Measurements from ENCODE around the gene DIAPH1.
"Not testable (repeated sequence)": the region's sequence is repeated elsewhere in the genome, so short reads cannot be mapped to it uniquely, and the experiment has no call there.

The DIAPH1 gene

DNA sequence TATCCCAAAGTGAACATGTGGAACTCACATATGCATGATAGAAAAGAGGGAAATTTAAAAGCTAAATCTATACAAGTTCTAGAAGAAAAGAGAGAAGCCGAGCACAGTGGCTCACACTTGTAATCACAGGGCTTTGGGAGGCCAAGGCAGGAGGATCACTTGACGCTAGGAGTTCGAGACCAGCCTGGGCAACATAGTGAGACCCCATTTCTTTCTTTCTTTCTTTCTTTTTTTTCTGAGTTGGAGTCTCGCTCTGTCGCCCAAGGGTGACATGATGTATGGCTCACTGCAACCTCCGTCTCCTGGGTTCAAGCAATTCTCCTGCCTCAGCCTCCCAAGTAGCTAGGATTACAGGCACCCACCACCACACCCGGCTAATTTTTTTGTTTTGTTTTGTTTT is 8.9 kb downstream of the DIAPH1 start:
- DNase-seq (ENCODE audit: low spot score) = not testable (repeated sequence)

DNA sequence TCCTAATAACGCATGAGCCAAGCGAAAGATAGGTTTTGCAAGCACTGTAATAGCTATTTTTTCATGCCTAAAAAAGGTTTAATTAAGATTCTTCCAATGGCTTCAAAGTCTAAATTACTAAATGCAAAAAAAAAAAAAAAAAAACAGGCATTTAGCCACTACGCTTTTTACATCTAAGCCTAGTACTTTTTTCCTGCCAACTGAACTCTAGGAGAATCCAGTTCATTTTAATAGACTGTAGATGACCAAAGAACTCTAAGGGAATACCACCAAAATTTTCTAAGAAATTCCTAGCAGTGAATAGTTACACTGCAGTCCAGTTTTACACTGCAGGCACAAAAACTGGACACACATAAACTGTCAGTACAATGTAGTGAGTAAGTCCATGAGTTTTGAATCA is 9.8 kb downstream of the DIAPH1 start:
- DNase-seq (ENCODE audit: low spot score) = no peak

DNA sequence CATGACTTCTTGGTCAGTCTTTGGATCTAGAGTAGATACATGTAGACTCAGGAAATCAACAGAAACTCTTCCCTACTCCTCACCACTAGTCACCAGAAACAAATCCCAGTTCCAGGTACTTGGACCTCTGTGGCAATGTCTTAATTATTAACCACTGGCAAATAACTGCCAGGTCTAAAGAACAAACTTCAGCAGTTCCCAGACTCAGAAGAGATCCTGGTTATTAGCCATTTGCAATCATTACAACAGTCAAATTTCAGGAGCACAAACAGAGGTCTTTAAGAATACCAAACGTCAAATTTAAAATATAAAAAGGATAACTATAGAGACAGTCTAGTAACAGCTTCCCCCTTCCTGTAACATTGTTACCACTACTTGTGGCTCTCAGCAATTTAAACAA is 10.2 kb downstream of the DIAPH1 start:
- no peak for DNase-seq (ENCODE audit: low spot score)

DNA sequence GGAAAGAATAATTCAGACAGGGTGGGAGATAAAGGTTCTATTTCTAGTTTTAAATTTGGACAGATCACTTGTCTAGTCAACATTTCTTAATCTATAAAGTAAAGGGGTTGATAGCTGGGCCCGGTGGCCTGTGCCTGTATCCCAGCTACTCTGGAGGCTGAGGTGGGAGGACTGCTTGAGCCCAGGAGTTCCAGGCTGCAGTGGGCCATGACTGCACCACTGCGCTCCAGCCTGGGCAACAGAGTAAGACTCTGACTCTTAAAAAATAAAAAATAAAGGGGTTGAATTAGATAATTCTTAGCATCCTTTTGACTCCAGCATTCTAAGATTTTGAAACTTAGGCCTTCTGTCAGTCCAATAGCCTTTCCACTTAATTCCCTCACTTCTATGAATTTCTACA is 10.8 kb downstream of the DIAPH1 start:
- no peak for DNase-seq (ENCODE audit: low spot score)

DNA sequence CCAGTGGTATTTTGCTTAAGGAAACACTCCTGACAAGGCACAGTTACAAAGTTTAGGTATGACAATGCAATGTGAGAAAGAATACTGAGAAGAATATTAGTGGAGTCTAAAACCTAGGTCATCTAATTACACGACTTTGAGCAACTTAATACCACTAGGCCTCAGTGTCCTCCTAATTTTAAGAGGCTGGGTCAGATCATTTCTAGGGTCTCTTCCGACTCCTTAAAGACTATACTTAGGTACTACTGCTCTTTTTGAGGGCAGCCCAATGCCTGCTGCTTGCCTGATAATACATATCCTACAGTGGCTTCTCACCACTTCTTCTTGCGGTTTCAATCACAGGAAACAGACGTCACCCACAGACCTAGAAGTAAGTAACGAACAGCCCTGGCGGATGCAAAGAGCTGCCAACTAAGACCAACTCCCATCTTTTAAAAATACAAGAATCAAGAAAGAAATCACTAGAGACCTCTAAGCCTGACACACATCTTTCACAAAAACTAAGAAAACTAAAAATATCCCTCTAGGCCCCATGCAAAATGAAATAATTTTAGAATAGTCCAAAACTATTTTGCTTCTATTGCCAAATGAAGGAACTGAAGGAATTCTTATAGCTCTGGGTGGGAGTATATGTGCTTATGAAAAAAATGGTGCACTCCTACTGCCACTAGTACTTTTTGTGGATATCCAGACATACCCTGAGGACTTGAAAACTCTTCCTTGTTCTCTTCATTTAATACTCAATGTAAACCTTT is 13.1 kb downstream of the DIAPH1 start:
- peak; percentile 90 for DNase-seq (ENCODE audit: low spot score)

DNA sequence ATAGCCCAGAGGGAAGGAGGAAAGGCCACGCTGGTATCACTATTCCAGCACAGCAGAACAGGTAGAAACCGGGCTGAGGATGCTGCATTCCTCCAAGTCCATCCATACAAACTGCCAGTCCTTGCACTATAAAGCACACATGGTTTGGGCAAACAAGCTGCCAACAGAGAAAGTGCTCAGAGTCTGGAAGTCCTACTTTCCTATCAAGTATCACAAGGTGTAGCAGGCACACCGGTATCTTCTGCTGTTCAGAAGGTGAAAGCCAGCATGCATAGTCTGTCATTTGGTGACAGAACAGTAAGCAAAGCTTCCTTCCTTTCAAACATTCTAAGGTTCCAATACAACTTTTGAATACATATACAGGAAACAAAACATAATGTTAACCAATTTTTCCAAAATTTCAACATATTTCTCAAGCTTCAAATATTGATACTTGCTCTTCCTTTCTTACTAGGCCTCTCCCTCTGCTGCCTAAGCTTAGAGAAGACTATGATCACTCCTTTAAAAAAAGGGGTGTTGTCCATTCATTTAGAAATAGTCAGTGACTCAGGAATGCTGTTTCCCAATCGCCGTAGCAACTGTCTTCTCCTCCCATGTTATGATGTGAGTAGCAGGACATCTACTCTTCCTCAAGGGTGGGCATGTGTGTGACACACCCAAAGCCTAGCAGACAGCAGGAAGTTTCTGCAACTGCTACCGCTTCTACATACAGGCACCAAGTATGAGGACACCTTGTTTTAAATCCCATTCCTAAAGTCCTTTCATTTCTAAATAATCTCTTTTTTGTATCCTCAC is 14.7 kb downstream of the DIAPH1 start:
- DNase-seq (ENCODE audit: low spot score) = no peak

DNA sequence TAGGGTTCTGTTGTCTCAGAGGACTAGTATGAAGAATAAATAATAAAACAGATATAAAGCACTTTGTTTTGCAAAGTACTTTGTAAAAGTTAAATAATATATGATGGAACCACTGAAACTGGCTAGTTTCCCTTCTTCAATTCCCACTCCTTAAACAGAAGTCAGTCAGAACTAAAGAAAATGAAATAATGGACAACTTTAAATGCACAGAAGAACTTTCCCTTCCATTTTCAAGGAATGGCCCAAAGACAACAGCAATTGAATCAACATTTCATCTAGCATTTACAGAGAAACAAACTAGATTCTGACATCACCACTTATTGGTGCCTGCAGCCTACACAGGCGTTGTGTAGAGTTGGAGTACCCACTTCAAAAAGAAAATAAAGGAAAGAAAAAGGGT is 16.2 kb downstream of the DIAPH1 start:
- no peak for DNase-seq (ENCODE audit: low spot score)

DNA sequence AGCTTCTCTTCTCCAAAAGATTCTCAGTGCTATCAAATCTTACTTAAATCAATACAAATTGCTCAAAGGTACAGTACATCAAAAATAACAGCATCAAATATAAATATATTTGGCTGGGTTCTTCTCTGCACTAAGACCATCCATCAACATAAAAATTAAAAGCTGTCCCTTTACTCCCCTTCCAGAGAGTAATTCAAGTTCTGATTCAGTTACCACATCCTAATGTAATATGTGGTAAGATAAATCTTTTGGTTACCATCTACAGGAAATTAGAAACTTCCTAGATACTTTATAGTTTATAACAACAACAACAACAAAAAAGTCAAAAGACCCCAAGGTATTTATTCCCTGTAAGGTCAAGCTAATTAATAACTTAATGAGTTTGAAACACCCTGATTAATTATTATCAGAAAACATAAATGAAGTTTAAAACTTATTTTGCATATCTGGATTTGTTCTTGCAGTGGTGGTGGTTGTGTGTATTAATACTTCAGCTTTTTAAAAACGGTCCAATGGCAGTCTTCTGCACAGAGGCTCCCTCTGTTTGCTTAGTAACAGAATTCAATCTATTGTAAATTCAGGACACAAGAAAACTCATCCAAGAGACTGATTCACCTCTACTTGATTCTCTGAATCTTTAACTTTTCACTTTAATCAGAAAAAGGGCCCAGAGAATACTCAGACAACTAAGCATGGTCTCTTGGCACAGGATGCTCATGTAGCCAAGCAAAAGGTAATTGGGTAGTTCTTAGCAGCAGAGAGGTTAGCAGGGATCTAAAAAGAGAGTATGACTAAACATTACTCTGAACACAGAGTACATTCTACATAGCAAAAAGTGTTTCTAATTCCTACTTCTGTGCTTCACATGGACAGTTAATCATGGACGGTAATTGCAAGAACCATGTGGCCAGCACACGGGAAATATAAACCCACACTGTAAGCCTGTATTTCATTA is 20.1 kb downstream of the DIAPH1 start:
- DNase-seq (ENCODE audit: low spot score) = no peak

DNA sequence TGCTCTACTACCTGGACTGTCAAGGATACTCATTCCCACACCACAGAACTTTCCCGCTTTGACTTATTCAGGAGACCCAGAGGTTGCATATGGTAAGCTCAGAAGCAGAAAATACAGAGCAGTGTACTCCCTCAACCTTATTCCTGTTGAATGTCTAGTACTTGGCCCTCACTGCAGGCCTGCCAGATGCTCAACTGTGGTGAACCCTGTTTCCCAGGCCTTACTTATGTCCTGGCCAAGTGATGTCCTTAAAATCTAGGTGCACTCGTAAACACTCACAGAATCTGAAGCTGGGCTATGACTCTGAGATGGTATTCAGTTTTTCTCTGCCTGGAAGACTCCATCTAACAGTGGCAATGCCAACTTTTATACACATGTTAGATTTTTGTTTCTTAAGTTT is 21.0 kb downstream of the DIAPH1 start:
- DNase-seq (ENCODE audit: low spot score) = no peak

DNA sequence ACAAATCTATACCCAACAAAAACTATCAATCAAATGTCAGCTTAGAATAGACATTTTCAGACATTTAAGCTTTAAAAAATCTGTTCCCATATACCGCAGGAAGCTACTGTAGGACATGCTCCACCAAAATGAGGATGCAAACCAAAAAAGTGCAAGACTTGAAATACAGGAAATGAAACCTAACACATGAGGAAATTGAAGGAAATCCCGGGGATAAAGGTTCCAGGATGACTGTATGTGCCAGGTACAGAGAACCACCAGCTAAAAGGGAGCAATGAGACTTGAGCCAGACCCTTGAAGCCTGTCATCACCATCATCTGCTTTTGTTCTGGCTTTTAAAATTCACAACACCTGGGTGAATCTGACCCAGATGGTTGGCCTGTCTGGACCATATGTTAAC is 21.4 kb downstream of the DIAPH1 start:
- DNase-seq (ENCODE audit: low spot score) = no peak

DNA sequence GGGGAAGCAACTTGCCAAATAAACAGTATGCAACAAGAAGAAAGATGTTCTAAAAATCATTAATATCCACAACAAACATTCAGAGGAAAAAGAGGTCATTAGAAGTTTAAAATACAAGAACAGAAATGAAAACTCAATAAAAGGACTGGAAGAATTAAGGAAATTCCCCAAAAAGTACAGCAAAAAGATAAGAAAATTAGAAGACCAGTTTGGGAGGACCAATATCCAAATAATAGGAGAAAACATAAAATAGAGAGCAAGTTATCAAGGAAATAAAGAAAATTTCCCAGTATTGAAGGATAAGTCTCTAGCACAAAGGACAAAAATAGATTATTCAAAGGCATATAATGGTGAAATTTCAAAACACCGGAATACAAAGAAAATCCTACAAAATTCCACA is 21.9 kb downstream of the DIAPH1 start:
- no peak for DNase-seq (ENCODE audit: low spot score)

DNA sequence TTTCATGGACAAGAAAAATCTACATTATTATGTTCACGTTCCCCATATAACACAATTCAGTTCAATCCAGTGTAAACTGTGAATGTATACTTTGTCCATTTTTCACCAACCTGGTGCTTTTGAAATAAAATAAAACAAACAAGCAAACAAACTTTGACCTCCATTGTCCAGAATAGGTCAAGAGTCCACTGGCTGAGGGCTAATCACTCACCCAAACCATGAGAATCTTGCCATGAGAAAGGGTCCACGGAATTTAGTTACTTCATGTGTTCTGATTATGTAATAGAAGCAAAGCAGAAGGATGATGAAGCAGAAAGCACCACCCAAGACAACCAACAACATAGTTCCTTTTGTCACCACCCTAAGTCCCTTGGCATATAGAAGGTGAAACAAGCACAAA is 28.7 kb downstream of the DIAPH1 start:
- DNase-seq (ENCODE audit: low spot score) = no peak

DNA sequence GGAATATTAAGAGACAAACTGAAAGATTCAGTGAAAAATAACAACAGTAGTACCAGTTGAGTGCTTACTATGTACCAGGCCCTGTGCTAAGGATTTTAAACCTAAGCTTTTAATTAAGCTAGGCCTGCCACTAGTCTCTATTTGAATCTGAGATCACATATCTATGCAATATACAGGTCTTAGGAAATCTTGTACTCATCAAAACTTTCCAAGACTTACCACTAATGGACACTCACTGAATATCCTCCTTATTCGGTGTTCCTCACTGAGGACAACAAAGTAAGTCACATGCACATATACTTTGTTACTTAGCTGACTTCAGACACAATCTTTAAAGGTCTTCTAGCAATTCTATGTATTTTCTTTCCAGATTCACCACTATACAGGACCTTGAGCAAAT is 32.6 kb downstream of the DIAPH1 start:
- DNase-seq (ENCODE audit: low spot score) = no peak

DNA sequence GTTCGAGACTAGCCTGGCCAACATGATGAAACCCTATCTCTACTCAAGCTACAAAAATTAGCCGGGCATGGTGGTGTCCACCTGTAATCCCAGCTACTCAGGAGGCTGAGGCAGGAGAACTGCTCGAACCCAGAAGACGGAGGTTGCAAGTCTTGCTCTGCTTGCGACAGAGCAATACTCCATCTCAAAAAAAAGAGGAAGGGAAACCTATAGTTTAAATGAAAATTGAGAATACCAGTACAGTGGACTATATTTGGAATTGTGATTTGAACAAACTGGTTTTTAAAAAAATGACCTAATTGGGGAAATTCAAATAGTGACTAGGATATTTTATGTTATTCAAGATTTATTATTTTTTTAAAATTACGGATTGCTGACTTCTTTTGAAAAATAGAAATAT is 33.2 kb downstream of the DIAPH1 start:
- no peak for DNase-seq (ENCODE audit: low spot score)

DNA sequence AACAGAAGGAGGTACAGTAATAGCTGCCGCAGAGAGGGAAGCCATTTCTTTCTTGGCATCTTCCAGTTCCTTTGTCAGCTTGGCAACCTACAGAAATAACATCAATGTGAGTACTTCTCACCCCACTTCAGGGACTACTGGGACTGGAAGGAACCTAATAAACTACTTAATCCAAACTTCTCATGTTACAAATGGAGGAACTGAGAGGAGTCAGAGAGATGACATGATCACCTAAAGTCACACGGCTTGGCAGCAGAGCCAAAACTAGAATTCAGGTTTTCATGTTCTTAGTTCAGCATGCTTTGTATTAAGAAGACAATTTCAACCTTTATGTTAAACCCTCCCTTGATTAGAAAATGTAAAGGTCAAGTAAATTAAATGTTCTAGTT is 44.7 kb downstream of the DIAPH1 start:
- DNase-seq (ENCODE audit: low spot score) = no peak

DNA sequence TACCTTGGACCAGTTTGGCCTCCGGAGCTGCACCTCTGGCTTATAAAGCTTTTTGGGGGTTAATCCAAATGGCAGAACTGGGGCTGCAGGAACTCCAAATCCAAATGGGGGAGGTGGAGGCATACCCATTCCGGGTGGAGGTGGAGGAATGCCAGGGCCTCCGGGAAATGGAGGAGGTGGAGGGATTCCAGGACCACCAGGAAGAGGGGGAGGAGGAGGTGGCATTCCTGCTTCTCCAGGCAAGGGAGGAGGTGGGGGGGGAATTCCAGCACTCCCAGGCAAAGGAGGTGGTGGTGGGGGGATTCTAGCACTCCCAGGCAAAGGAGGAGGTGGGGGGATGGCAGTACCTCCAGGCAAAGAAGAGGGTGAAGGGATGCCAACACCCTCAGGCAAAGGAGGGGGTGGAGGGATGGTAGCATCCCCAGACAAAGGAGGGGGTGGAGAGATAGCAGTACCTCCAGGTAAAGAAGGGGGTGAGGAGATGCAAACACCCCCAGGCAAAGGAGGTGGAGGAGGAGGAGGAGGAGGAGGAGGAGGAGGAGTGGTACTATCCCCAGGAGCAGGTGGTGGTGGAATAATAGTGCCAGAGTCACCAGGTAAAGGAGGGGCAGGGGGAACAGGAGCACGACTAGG is 45.2 kb downstream of the DIAPH1 start:
- DNase-seq (ENCODE audit: low spot score) = no peak

DNA sequence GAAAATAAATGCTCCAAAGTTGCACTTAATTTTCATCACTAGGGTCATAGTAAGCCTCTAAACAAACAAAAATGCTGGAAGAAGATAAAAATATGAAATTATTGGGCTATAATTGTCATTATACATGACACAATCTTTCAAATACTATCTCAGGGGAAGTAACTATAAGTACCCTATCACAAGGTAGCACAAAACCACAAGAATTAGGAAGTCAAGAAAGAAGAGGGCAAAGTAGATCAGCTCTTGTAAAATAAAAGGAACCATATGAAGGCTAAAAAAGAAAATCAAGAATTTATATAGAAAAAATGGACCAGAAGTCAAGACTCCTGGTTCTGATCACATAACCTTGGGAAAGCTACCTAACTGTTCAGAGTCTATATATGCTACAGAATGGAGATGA is 48.1 kb downstream of the DIAPH1 start:
- no peak for DNase-seq (ENCODE audit: low spot score)

DNA sequence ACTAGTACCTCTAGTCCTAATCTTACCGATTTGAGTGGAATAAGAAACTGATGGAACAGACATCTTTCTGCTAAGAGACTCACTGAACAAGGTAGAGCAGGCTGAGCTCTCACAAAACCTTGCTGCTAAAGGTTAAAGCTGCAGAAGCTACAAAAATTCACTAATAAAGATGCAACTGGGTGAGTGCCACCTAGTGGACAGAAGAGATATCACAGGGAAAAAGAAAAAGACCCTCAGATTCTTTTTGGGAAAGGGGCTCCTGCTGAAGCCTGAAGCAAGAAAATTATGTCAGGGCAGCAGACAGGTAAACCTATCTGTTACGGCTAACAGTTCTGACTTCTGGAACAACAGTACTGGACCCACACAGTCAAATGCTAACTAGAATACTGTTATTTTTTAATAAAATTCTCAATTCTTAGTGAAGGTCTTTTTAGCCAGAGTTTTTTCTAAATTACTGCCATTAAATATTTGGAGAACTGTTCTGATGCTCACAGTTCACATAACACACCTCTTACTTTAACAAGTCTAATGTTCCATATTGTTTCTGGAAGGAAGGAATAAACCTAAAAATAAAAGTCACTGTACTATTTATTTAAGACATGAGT is 51.2 kb downstream of the DIAPH1 start:
- peak; percentile 55 for DNase-seq (ENCODE audit: low spot score)

DNA sequence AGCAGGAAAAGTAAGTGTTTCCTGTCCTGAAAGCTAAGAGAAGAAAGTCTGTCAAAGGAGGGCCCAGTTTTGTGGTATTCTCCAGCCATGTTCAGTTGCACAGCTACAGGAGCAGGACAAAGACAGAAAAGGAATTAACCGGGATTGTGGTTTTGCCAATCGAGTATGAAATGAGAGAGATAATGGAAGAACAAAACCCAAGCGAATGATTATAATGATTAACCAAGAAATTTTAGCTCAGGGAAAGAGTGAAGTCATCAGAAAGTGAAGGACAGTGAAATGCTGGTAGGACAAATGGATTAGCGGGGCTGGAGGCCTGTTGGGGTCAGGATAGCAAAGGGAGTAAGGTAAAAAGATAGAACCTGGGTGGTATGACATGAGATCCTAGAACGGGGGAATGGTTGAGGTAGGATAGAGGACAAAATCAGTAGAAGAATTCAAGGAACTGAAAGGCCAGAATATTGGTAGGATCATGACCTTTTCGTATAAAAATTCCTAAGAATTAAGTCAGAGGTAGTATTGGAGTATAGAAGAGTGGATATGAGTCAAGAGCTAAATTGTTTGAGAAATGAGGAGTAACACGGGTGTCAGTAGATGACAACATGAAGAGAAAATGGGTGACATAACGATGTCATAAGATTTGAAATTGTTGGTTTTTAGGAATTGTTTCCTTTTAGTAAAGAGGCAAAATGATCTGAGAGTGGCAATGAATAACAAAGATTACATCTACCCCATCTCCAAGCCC is 52.8 kb downstream of the DIAPH1 start:
- DNase-seq (ENCODE audit: low spot score) = no peak

DNA sequence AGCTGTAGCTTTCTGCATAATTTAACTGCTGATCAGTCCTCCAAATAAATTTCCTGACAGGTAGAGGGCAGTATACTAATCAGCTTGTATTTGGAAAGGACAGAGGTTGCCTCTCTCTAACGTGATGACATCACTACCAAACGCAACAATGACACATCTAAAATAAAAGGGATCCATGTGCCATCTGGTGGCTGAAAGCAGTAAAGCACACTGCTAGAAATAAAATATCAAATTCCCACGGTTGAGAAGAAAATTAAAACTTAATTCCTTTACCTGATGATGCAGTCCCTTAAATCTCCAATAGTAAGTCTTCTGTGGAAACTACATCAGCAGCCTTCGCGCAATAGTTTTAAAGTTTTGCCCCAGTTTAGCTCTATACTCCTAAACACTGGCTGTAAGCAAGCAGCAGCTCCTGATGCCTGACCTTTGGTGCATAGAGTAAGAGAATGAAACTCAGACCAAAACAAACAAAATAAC is 54.5 kb downstream of the DIAPH1 start:
- DNase-seq (ENCODE audit: low spot score) = peak; percentile 98
